ENCODE results near the gene MFNG.

The MFNG gene

DNA sequence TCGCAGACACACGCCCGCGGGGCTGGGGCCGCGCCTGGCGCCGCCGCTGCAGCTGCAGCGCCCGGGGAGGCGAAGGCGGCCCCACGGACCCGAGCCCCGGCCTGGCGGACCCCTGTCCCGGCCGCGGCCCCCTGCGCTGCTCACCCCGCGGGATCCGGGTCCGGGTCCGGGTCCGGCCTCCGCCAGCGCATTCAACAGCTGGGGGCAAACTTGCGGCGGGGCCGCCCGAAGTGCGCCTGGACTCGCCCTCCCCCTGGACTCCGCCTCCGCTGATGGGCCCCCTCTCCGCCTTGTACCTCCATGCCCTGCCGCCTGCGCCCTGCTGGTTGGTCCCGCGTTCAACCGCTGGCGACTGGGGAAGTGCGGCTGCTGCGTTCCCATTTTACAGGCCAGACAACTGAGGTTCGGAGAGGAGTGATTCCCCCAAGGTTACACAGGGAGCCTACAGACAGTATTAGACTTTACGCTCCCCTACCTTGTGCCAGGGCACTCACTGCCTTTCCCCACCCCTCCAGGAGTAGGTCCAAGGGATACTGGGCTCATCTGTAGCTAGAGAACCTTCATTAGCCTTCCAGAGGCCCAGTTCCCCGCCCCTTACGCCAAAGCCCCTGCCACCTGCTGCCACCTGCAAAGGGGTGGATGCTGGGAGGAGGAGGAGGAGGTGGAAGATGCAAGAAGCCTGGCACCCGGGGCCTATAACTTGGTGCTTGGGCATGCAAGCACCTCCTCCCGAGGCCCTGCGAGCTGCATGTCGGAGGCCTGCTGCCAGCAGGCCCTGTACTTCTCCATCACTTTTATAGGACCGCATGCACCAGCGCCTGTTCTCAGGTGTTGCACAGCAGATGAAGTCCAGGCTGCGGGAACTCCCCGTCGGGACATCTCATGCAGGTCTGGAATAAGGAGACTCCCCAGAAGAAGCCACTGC, 58.2 kb downstream of the MFNG start:
- H3K9me3 ChIP-seq = no peaks in the 10 kb centered on the region
- no peaks in the 10 kb centered on the region for H3K36me3 ChIP-seq
- H3K27ac ChIP-seq = no peak overlapping the region
- no peak overlapping the region for H3K4me3 ChIP-seq (ENCODE audit: low read depth in 1 of 2, low read length in 1 of 2)
- H3K4me1 ChIP-seq (ENCODE audit: control insufficient read depth in 1 of 2, insufficient read depth in 1 of 2, low read depth in 1 of 2, low read length in 1 of 2) = peaks cover 0 to 5% of the 10 kb centered on the region in 2 experiments
- TF ChIP-seq, protein P1, sequence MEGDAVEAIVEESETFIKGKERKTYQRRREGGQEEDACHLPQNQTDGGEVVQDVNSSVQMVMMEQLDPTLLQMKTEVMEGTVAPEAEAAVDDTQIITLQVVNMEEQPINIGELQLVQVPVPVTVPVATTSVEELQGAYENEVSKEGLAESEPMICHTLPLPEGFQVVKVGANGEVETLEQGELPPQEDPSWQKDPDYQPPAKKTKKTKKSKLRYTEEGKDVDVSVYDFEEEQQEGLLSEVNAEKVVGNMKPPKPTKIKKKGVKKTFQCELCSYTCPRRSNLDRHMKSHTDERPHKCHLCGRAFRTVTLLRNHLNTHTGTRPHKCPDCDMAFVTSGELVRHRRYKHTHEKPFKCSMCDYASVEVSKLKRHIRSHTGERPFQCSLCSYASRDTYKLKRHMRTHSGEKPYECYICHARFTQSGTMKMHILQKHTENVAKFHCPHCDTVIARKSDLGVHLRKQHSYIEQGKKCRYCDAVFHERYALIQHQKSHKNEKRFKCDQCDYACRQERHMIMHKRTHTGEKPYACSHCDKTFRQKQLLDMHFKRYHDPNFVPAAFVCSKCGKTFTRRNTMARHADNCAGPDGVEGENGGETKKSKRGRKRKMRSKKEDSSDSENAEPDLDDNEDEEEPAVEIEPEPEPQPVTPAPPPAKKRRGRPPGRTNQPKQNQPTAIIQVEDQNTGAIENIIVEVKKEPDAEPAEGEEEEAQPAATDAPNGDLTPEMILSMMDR (IDR thresholded peaks at IDR 0.05) = no peak
- H3K27me3 ChIP-seq = peaks cover 100% of the 10 kb centered on the region

DNA sequence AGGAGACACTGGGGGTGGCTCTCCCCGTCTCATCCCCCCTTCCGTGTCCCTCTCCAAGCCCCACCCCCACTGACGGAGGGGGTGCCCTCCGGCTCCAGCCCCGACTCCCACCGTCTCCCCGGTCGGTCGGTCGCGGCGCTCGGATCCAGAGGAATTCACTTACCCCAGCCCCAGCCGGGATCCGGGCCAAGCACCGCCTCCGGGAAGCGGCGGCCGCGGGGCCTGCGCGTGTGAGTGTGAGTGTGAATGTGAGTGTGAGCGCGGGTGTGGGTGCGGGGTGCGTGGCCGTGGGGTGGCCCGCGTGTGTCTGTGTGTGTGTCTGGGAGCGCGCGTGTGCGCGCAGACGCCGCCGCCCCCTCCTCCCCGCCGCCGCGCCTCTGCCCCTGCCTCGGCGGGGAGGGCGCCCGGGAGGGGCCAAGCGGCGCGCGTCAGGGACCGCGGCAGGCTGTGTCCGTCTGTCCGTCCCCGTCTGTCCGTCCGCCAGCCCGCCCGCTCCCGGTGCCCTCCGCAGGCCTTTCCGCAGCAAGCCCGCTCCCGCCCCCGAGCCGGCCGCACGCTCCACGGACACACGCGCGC, 59.0 kb downstream of the MFNG start, which contains the start of gene ELFN2:
ELFN2 (minus strand) TSS at position 345 of the 576 bp plus-strand sequence. CDS start 51,945 bp downstream, outside the sequence.
- H3K27ac ChIP-seq = no peak within 1 kb of the TSS
- H3K4me1 ChIP-seq (ENCODE audit: control insufficient read depth in 1 of 2, insufficient read depth in 1 of 2, low read depth in 1 of 2, low read length in 1 of 2) = peaks cover 0 to 5% of the 10 kb centered on the region in 2 experiments
- H3K27me3 ChIP-seq = peaks cover 100% of the 10 kb centered on the region
- no peak within 1 kb of the TSS for H3K4me3 ChIP-seq (ENCODE audit: low read depth in 1 of 2, low read length in 1 of 2)
- H3K9me3 ChIP-seq = no peaks in the 10 kb centered on the region
- no peaks in the 10 kb centered on the region for H3K36me3 ChIP-seq
- TF ChIP-seq, protein P1 (IDR thresholded peaks at IDR 0.05) = no peak

DNA sequence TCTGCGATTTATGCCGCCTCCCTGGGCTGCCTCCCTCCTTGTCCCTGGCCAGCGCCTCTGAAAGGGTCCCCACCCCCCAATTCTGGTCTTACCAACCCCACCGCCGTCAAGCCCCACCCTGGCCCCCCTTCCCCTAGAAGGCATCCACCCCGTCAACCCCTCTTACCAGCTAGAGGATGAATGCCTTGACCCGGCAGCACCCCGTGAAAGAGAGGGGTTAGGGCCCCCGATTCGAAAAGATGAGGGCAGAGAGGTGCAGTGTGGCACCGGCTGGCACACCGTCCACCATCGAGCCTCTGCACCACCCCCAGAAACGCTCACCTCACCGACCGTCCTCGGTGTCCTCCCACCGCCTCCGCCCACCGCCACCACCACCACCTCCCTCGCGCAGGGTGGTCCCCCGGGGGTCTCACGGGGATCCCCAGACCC, 59.5 kb downstream of the MFNG start:
- TF ChIP-seq, protein P1 (IDR thresholded peaks at IDR 0.05) = no peak
- peaks cover 0 to 5% of the 10 kb centered on the region in 2 experiments for H3K4me1 ChIP-seq (ENCODE audit: control insufficient read depth in 1 of 2, insufficient read depth in 1 of 2, low read depth in 1 of 2, low read length in 1 of 2)
- no peaks in the 10 kb centered on the region for H3K9me3 ChIP-seq
- peaks cover 100% of the 10 kb centered on the region for H3K27me3 ChIP-seq
- H3K4me3 ChIP-seq (ENCODE audit: low read depth in 1 of 2, low read length in 1 of 2) = no peak overlapping the region
- no peaks in the 10 kb centered on the region for H3K36me3 ChIP-seq
- H3K27ac ChIP-seq = no peak overlapping the region

DNA sequence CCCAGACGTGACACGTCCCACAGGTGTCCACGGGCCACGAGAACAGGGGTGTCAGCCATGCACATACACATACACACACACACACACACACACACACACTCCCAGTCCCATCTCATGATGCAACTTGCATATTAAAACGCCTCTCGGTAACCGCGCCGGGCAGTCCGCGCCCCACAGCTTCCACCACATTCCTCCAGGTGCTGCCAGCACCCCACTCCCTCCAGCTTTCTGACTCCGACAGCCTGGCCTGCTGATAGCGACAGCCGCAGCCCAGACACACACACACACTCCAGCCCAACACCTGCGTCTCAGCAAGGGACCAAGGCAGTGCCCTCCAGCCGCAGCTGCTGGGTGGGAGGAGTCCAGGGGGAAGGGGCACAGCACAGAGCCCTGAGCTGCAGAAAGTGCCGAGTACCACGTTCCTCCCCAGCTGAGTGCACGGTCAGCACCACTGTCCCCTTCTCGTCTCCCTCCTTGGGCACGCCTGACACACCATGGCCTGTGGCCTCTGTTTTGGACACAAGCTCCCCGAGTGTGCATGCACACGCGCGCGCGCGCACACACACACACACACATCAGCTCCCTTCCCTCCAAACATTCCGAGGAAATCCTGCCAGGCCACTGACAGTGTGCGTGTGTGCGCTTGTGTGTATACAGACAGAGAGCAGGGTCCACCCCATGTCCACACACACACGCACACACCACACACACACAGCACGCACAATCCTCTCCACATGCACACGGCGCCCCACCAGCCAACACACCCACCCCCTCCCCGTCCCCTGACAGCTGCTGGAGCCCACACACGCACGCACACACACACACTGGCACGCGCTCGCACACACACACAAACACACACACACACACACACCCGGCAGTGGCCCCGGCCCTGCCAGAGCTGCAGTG, 60.1 kb downstream of the MFNG start:
- H3K27me3 ChIP-seq = peaks cover 100% of the 10 kb centered on the region
- H3K27ac ChIP-seq = no peak overlapping the region
- no peaks in the 10 kb centered on the region for H3K9me3 ChIP-seq
- H3K4me3 ChIP-seq (ENCODE audit: low read depth in 1 of 2, low read length in 1 of 2) = no peak overlapping the region
- H3K4me1 ChIP-seq (ENCODE audit: control insufficient read depth in 1 of 2, insufficient read depth in 1 of 2, low read depth in 1 of 2, low read length in 1 of 2) = peaks cover 0 to 5% of the 10 kb centered on the region in 2 experiments
- TF ChIP-seq, protein P1 (IDR thresholded peaks at IDR 0.05) = no peak
- H3K36me3 ChIP-seq = no peaks in the 10 kb centered on the region

DNA sequence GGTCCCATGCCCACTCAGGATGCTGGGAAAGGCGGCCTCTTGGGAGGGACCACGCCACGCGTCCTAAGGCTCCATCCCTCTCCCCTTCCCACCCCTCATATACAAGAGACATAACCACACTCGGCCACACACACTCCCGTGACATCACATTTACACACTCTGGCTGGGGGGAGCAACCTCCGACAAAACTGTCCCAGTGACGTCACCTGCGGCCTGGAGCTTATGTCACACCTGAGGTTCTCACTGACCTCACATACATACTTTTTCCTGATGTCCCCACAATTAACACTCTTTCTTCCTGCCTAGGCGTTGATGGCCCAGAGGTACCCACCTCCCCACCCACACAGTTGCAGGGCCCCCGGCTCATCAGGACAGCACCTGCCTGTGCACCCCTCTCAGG, 60.8 kb downstream of the MFNG start:
- Histone ChIP-seq H3K27ac (no peak overlapping the region), H3K27me3 (peaks cover 100% of the 10 kb centered on the region), H3K4me3 (ENCODE audit: low read depth in 1 of 2, low read length in 1 of 2) (no peak overlapping the region), H3K4me1 (ENCODE audit: control insufficient read depth in 1 of 2, insufficient read depth in 1 of 2, low read depth in 1 of 2, low read length in 1 of 2) (peaks cover 4% of the 10 kb centered on the region in 2 experiments), H3K9me3 (no peaks in the 10 kb centered on the region), H3K36me3 (no peaks in the 10 kb centered on the region)
- TF ChIP-seq, protein P1 (IDR thresholded peaks at IDR 0.05) = no peak
